ENCODE results near the gene PCDH9. TPM values are rescaled to one million over a fixed set of nuclear protein-coding genes. Genes with fewer than 3 reads are reported as not detected.

Gene PCDH9
- total and polyA plus RNA-seq, 8 donors = 0.46 to 3.8 (median 1.5) TPM

GRCh38 chr13:66400292-66400691 lies 829.8 kb downstream of the PCDH9 start:
- TF ChIP-seq CTCF (IDR thresholded peaks at IDR 0.05) = no peak
- no peaks in the 10 kb centered on the region for H3K4me1 ChIP-seq
- no peak overlapping the region for H3K4me3 ChIP-seq
- no peaks in the 10 kb centered on the region for H3K36me3 ChIP-seq
- FAIRE-seq = no peak
- H3K9me3 ChIP-seq = no peaks in the 10 kb centered on the region
- no peak for DNase-seq
- no peaks in the 10 kb centered on the region for H3K27me3 ChIP-seq
- intact Hi-C loops (cut with DNase I) = no loop called here
- no peak for ATAC-seq
- no peak overlapping the region for H3K27ac ChIP-seq

GRCh38 chr13:66399873-66400272 lies 830.3 kb downstream of the PCDH9 start:
- intact Hi-C loops (cut with DNase I) = no loop called here
- 91 to 100% methylated on average over 1 of the region's 1 CpG for WGBS, 2 donors
- TF ChIP-seq CTCF (IDR thresholded peaks at IDR 0.05) = no peak
- no peak for DNase-seq
- Histone ChIP-seq H3K36me3 (no peaks in the 10 kb centered on the region), H3K27ac (no peak overlapping the region), H3K4me3 (no peak overlapping the region), H3K9me3 (no peaks in the 10 kb centered on the region), H3K27me3 (no peaks in the 10 kb centered on the region), H3K4me1 (no peaks in the 10 kb centered on the region)
- ATAC-seq = no peak
- no peak for FAIRE-seq

- WGBS, 2 donors = 81 to 94% methylated on average over 3 of the region's 3 CpGs
- ATAC-seq (no peak), DNase-seq (no peak), FAIRE-seq (no peak)
- H3K9me3 ChIP-seq = no peaks in the 10 kb centered on the region
- no peaks in the 10 kb centered on the region for H3K36me3 ChIP-seq
- TF ChIP-seq CTCF (IDR thresholded peaks at IDR 0.05) = no peak
- H3K27me3 ChIP-seq = no peaks in the 10 kb centered on the region
- intact Hi-C loops (cut with DNase I) = no loop called here
- H3K4me1 ChIP-seq = no peaks in the 10 kb centered on the region
- no peak overlapping the region for H3K4me3 ChIP-seq
- no peak overlapping the region for H3K27ac ChIP-seq
Measured at GRCh38 chr13:66397133-66397532, 833.0 kb downstream of the PCDH9 start.

- FAIRE-seq = no peak
- no peak overlapping the region for H3K27ac ChIP-seq
- H3K4me1 ChIP-seq = no peaks in the 10 kb centered on the region
- WGBS, 2 donors = 81 to 94% methylated on average over 1 of the region's 1 CpG
- H3K27me3 ChIP-seq = no peaks in the 10 kb centered on the region
- no peak for DNase-seq
- H3K4me3 ChIP-seq = no peak overlapping the region
- no peak for ATAC-seq
- H3K36me3 ChIP-seq = no peaks in the 10 kb centered on the region
- no peak for TF ChIP-seq CTCF (IDR thresholded peaks at IDR 0.05)
- intact Hi-C loops (cut with DNase I) = no loop called here
- no peaks in the 10 kb centered on the region for H3K9me3 ChIP-seq
Measured at GRCh38 chr13:66391322-66391721, 838.8 kb downstream of the PCDH9 start.

GRCh38 chr13:66378894-66379293 lies 851.2 kb downstream of the PCDH9 start:
- WGBS, 2 donors = 82 to 93% methylated on average over 3 of the region's 3 CpGs
- no peak for DNase-seq
- no peak for FAIRE-seq
- H3K4me1 ChIP-seq = no peaks in the 10 kb centered on the region
- H3K27ac ChIP-seq = no peak overlapping the region
- no peaks in the 10 kb centered on the region for H3K9me3 ChIP-seq
- no peaks in the 10 kb centered on the region for H3K27me3 ChIP-seq
- no peak for ATAC-seq
- intact Hi-C loops (cut with DNase I) = no loop called here
- H3K4me3 ChIP-seq = no peak overlapping the region
- no peak for TF ChIP-seq CTCF (IDR thresholded peaks at IDR 0.05)
- no peaks in the 10 kb centered on the region for H3K36me3 ChIP-seq
